Type B pancreatic cell (in vitro differentiated cells): Measurements from ENCODE around the gene REM2. TPM values are rescaled to one million over a fixed set of nuclear protein-coding genes. Genes with fewer than 3 reads are reported as not detected.

Experiments
- DNase-seq: peaks from one replicate; pipeline ENCODE4 v3.0.0; 2021; ENCODE audit warnings: mixed read lengths; ENCODE audit not compliant: unreplicated experiment; ENCODE audit errors: extremely low spot score
- H3K27ac Mint-ChIP-seq: 2 replicates; pipeline ENCODE4 v1.8.0; 2021; ENCODE audit warnings: mild to moderate bottlenecking, mixed read lengths
- H3K27me3 Mint-ChIP-seq: 2 replicates; pipeline ENCODE4 v1.8.0; 2021; ENCODE audit warnings: mixed read lengths
- H3K36me3 Mint-ChIP-seq: 2 replicates; pipeline ENCODE4 v1.8.0; 2021; ENCODE audit warnings: mixed read lengths
- H3K4me1 Mint-ChIP-seq: one replicate; pipeline ENCODE4 v1.8.0; 2021; ENCODE audit warnings: mixed read lengths; ENCODE audit not compliant: unreplicated experiment
- H3K4me3 Mint-ChIP-seq: 2 replicates; pipeline ENCODE4 v1.8.0; 2021; ENCODE audit warnings: mild to moderate bottlenecking, mixed read lengths
- H3K9me3 Mint-ChIP-seq: 2 replicates; pipeline ENCODE4 v1.8.0; 2021; ENCODE audit warnings: mixed read lengths
- CTCF ChIP-seq: fragments of 200-600 bp; sonication (generic); conservative IDR thresholded peaks from 2 replicates; pipeline ENCODE4 v1.5.0; 2021; ENCODE audit warnings: antibody characterized with exemption, mild to moderate bottlenecking
- total RNA-seq: library from RNA; stranded (reverse); gene quantifications from 2 replicates; pipeline ENCODE4 v1.2.1, GENCODE V29; 2021; ENCODE audit warnings: low replicate concordance

Gene REM2
- total RNA-seq, 1 donor from 2014 or later: 2.0 TPM

- Mint-ChIP-seq H3K4me3 (peak overlapping the region; percentile 100), H3K9me3 (no peaks in the 10 kb centered on the region), H3K36me3 (peaks cover 8% of the 10 kb centered on the region), H3K4me1 (peaks cover 19% of the 10 kb centered on the region), H3K27ac (peak overlapping the region; percentile 97), H3K27me3 (no peaks in the 10 kb centered on the region)
- no peak for TF ChIP-seq CTCF
- no peak for DNase-seq
These were observed 45.1 kb upstream of the REM2 start for GRCh38 chr14:22837750-22838538.

DNA sequence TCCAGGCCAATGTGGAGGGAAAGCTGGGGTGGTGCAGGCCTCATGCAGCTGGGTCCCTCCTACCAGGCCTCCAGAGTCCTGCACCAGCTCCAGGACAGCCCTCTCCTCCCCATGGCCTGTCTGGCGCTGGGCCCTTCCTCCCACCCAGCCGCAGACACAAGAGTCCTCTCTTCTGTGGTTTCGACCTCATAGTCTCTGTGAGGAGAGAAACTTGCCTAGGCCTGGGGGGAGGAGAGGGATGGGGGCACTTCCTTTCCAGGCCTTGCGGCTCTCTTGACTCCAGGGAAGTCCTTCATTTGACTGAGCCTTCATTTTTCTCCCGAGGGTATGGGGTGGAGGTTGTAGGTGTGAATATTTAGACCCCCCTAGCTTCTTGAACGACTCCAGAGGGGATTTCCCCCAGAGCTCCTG lies 44.4 kb upstream of the REM2 start:
- H3K4me1 Mint-ChIP-seq: peaks cover 19% of the 10 kb centered on the region
- peak overlapping the region; percentile 74 for H3K27ac Mint-ChIP-seq
- H3K27me3 Mint-ChIP-seq: no peaks in the 10 kb centered on the region
- H3K9me3 Mint-ChIP-seq: no peaks in the 10 kb centered on the region
- peak overlapping the region; percentile 100 for H3K4me3 Mint-ChIP-seq
- no peak for TF ChIP-seq CTCF
- peaks cover 11% of the 10 kb centered on the region for H3K36me3 Mint-ChIP-seq
- DNase-seq: no peak

GRCh38 chr14:22839159-22839779 lies 43.8 kb upstream of the REM2 start:
- H3K9me3 Mint-ChIP-seq: no peaks in the 10 kb centered on the region
- peak overlapping the region; percentile 74 for H3K27ac Mint-ChIP-seq
- no peak for DNase-seq
- no peaks in the 10 kb centered on the region for H3K27me3 Mint-ChIP-seq
- TF ChIP-seq CTCF: no peak
- H3K4me3 Mint-ChIP-seq: peak overlapping the region; percentile 100
- peaks cover 19% of the 10 kb centered on the region for H3K4me1 Mint-ChIP-seq
- H3K36me3 Mint-ChIP-seq: peaks cover 11% of the 10 kb centered on the region

- Mint-ChIP-seq H3K4me1 (peaks cover 5% of the 10 kb centered on the region), H3K36me3 (peaks cover 11% of the 10 kb centered on the region), H3K27me3 (no peaks in the 10 kb centered on the region), H3K9me3 (no peaks in the 10 kb centered on the region), H3K27ac (no peak overlapping the region), H3K4me3 (no peak overlapping the region)
- DNase-seq: no peak
- no peak for TF ChIP-seq CTCF
These were observed 41.7 kb upstream of the REM2 start for GRCh38 chr14:22841311-22841710.

GRCh38 chr14:22841769-22842168 lies 41.3 kb upstream of the REM2 start:
- no peaks in the 10 kb centered on the region for H3K27me3 Mint-ChIP-seq
- TF ChIP-seq CTCF: no peak
- no peaks in the 10 kb centered on the region for H3K9me3 Mint-ChIP-seq
- no peak for DNase-seq
- H3K4me3 Mint-ChIP-seq: no peak overlapping the region
- no peak overlapping the region for H3K27ac Mint-ChIP-seq
- H3K4me1 Mint-ChIP-seq: peaks cover 4% of the 10 kb centered on the region
- H3K36me3 Mint-ChIP-seq: peaks cover 11% of the 10 kb centered on the region
